Lower leg skin (tissue), 4 donors: ENCODE measurements around the gene SNN. TPM values are rescaled to one million over a fixed set of nuclear protein-coding genes. Genes with fewer than 3 reads are reported as not detected.

Source experiments
- DNase-seq, 2 donors: peaks; one replicate each; pipeline ENCODE4 v3.0.0-alpha.2; 2019; ENCODE audit warnings: low spot score in 2 of 2
- H3K4me3 ChIP-seq: fragments of 200-600 bp; sonication (generic); 2 replicates; pipeline ENCODE4 v1.5.1; 2017; ENCODE audit warnings: mild to moderate bottlenecking, low read depth; ENCODE audit not compliant: poor library complexity, severe bottlenecking
- CTCF ChIP-seq, 3 donors: fragments of 450-650 bp; IDR thresholded peaks; one replicate each; pipeline ENCODE4 v1.5.1; 2016; ENCODE audit warnings: antibody characterized with exemption in 3 of 3, mild to moderate bottlenecking in 3 of 3, moderate library complexity in 2 of 3
- POLR2A ChIP-seq, 2 donors: fragments of 450-650 bp; IDR thresholded peaks; one replicate each; pipeline ENCODE4 v1.6.1; 2016 to 2017; ENCODE audit warnings: antibody characterized with exemption in 2 of 2, mild to moderate bottlenecking in 1 of 2, moderate library complexity in 1 of 2
- WGBS, 2 donors: methylation state at CpG; one replicate each; pipeline ENCODE4 v1.1.5; 2018; 5-methylcytosine and 5-hydroxymethylcytosine counted together
- intact Hi-C: fragments of 100-400 bp; cut with DNase I; formaldehyde crosslinking; loops from one replicate; pipeline ENCODE4 v1.15.0; 2023; ENCODE audit warnings: low total_unique reads
- total RNA-seq, 4 donors: library from RNA; depleted of rRNA; stranded (reverse); fragments of >200 nt; gene quantifications; one replicate each; pipeline ENCODE4 v1.1.0, GENCODE V29; 2016

SNN gene
- total RNA-seq, 4 donors from 2014 or later = 15.4 to 30.2 (median 20.6) TPM

DNA sequence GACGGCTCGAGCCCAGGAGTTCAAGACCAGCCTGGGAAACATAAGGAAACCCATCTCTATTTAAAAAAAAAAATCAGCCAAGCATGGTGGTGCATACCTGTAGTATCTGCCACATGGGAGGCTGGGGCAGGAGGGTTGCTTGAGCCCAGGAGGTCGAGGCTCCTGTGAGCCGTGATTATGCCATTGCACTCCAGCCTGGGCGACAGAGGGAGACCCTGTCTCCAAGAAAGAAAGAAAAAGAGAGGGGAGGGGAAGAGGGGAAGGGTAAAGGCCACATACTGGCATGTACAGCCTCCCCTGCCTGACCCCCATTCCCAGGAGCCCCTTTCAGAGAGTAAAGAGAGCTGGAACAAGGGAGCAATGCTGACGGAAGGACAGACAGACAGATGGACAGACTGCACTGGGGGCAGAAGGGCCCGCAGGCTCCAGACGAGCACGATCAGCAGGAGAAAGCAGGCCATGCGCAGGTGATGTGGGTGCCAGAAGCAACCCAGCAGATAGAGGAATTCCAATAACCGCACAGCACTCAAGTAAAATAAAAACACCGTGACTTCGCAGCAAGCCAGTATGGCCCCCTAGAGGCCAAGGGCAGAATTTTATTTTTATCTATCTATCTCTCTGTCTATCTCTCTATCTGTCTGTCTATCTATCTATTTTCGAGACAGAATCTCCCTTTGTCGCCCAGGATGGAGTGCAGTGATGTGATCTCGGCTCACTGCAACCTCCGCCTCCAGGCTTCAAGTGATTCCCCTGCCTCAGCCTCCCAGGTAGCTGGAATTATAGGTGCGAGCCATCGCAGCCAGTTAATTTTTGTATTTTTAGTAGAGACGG lies 27.1 kb upstream of the SNN start:
- DNase-seq = no peak
- H3K4me3 ChIP-seq = no peak overlapping the region
- TF ChIP-seq POLR2A (IDR thresholded peaks at IDR 0.05) (no peak), CTCF (IDR thresholded peaks at IDR 0.05) (peak in 1 of 3 donors; percentile 89)
- intact Hi-C loops = loop anchor here (10.0 kb wide), 1 partner anchor 84 kb away; no protein-coding TSS in a partner anchor
- 38% methylated on average over 20 of the region's 20 CpGs for WGBS, 2 donors

- no peak overlapping the region for H3K4me3 ChIP-seq
- TF ChIP-seq CTCF (IDR thresholded peaks at IDR 0.05) = no peak
- no peak for TF ChIP-seq POLR2A (IDR thresholded peaks at IDR 0.05)
- intact Hi-C loops = loop anchor here (10.0 kb wide), 1 partner anchor 82 kb away; no protein-coding TSS in a partner anchor
- no peak for DNase-seq
- 48 to 57% methylated on average over 4 of the region's 4 CpGs for WGBS, 2 donors
These were observed 25.5 kb upstream of the SNN start for GRCh38 chr16:11642765-11643116.

GRCh38 chr16:11649276-11649675 lies 19.0 kb upstream of the SNN start:
- no peak for DNase-seq
- no peak overlapping the region for H3K4me3 ChIP-seq
- 78 to 80% methylated on average over 7 of the region's 7 CpGs for WGBS, 2 donors
- TF ChIP-seq POLR2A (IDR thresholded peaks at IDR 0.05) (no peak), CTCF (IDR thresholded peaks at IDR 0.05) (no peak)
- intact Hi-C loops = loop anchor here (10.0 kb wide), 1 partner anchor 76 kb away; no protein-coding TSS in a partner anchor

- WGBS, 2 donors = 78% methylated on average over 18 of the region's 18 CpGs
- no peak overlapping the region for H3K4me3 ChIP-seq
- TF ChIP-seq POLR2A (IDR thresholded peaks at IDR 0.05) = no peak
- TF ChIP-seq CTCF (IDR thresholded peaks at IDR 0.05) = no peak
- DNase-seq = no peak
- intact Hi-C loops = no loop called here
These were observed 17.3 kb upstream of the SNN start for GRCh38 chr16:11650641-11651591.

- no peak overlapping the region for H3K4me3 ChIP-seq
- no peak for DNase-seq
- TF ChIP-seq CTCF (IDR thresholded peaks at IDR 0.05) = no peak
- TF ChIP-seq POLR2A (IDR thresholded peaks at IDR 0.05) = no peak
- intact Hi-C loops = no loop called here
- 76 to 79% methylated on average over 8 of the region's 8 CpGs for WGBS, 2 donors
These were observed 16.5 kb upstream of the SNN start for GRCh38 chr16:11651796-11652195.
